K562 (cell line): ENCODE results near the gene TMEM184B. TPM values are rescaled to one million over a fixed set of nuclear protein-coding genes. Genes with fewer than 3 reads are reported as not detected.

Experiments used
- ATAC-seq: fragments of 200-7000 bp; cut with Tn5 transposase; 3 replicates; pipeline ENCODE4 v1.9.1; 2020; ENCODE audit warnings: moderate library complexity
- BruUV-seq: library from RNA; stranded (reverse); fragments of 400-500 nt; replicated peaks from 2 replicates; lab custom pipeline; 2021; lab: Mats Ljungman, UMichigan
- CTCF ChIA-PET: fragments of 300-600 bp; formaldehyde crosslinking; extraction: SDS; loops from one replicate; lab custom pipeline; 2021; ENCODE audit warnings: low intra/inter-chr PET ratio; lab: Yijun Ruan, JAX
- POLR2A ChIA-PET: fragments of 300-600, 350-650 bp; sonication (Branson Sonifier 250); formaldehyde crosslinking; extraction: SDS; loops from one replicate; lab custom pipeline; 2021; ENCODE audit warnings: antibody characterized with exemption, inconsistent platforms; lab: Yijun Ruan, JAX
- DNase-seq, 4 experiments: peaks; one replicate each; pipeline versions ENCODE4 v3.0.0 to v3.0.0-alpha.2; 2011 to 2018; ENCODE audit warnings: low spot score in 3 of 4, mixed read lengths in 3 of 4; ENCODE audit errors: extremely low read depth in 1 of 4
- FAIRE-seq: peaks from 2 replicates; lab custom pipeline; 2011; peaks lifted over from hg19 to GRCh38; lab: Jason Lieb, UNC
- H2AFZ ChIP-seq: 2 replicates; pipeline ENCODE4 v1.6.0; 2011; ENCODE audit warnings: low read depth, low read length, control low read depth, inconsistent platforms
- H3K27ac ChIP-seq: fragments of 200-600 bp; 3 replicates; pipeline ENCODE4 v1.8.0; 2011; ENCODE audit warnings: low read depth, mild to moderate bottlenecking, control low read depth, inconsistent platforms, low read length, moderate library complexity, mixed read lengths; ENCODE audit errors: extremely low read depth
- H3K27me3 ChIP-seq, 2 experiments: fragments of 300-600 bp in 1 of 2; 2 replicates in 1 of 2; 3 replicates in 1 of 2; pipeline versions ENCODE4 v1.6.0 to v1.8.0; 2011; ENCODE audit warnings: inconsistent platforms in 2 of 2, low read length in 2 of 2, mild to moderate bottlenecking in 1 of 2, mixed read lengths in 1 of 2, moderate library complexity in 1 of 2; ENCODE audit not compliant: control insufficient read depth in 2 of 2, insufficient read depth in 2 of 2
- H3K36me3 ChIP-seq: fragments of 300-600 bp; 3 replicates; pipeline ENCODE4 v1.8.0; 2011; ENCODE audit warnings: mild to moderate bottlenecking, low read length, inconsistent platforms; ENCODE audit not compliant: control insufficient read depth, insufficient read depth
- H3K4me1 ChIP-seq, 2 experiments: fragments of 200-600 bp in 1 of 2; replicated peaks in 1 of 2; 2 replicates in 1 of 2; 3 replicates in 1 of 2; pipeline versions ENCODE4 v1.5.1 to v1.8.0; 2011; ENCODE audit warnings: inconsistent platforms in 2 of 2, low read length in 2 of 2, mild to moderate bottlenecking in 1 of 2, mixed read lengths in 1 of 2, moderate library complexity in 1 of 2; ENCODE audit not compliant: control insufficient read depth in 2 of 2, insufficient read depth in 2 of 2
- H3K4me2 ChIP-seq: 2 replicates; pipeline ENCODE4 v1.6.1; 2011; ENCODE audit warnings: low read length, control low read depth, inconsistent platforms, mixed read lengths; ENCODE audit not compliant: insufficient read depth
- H3K4me3 ChIP-seq: fragments of 200-600 bp; sonication (generic), shearing (Covaris generic); 2 replicates; pipeline ENCODE4 v1.5.1; 2016; ENCODE audit warnings: control low read depth, inconsistent platforms
- H3K79me2 ChIP-seq: fragments of 200-600 bp; 3 replicates; pipeline ENCODE4 v1.8.0; 2011; ENCODE audit warnings: low read length, inconsistent platforms; ENCODE audit not compliant: control insufficient read depth, insufficient read depth
- H3K9ac ChIP-seq, 2 experiments: 2 replicates each; pipeline versions ENCODE4 v1.6.0 to v1.6.1; 2011; ENCODE audit warnings: low read depth in 2 of 2, low read length in 2 of 2, control low read depth in 1 of 2, inconsistent platforms in 1 of 2, mild to moderate bottlenecking in 1 of 2, mixed read lengths in 1 of 2; ENCODE audit not compliant: insufficient read depth in 1 of 2
- H3K9me1 ChIP-seq: one replicate; pipeline ENCODE4 v1.6.0; 2011; ENCODE audit warnings: inconsistent platforms, mild to moderate bottlenecking, low read length, moderate library complexity; ENCODE audit not compliant: control insufficient read depth, insufficient read depth
- H3K9me3 ChIP-seq: replicated peaks from 2 replicates; pipeline ENCODE4 v1.5.1; 2011; ENCODE audit warnings: low read depth, low read length, inconsistent platforms; ENCODE audit not compliant: control insufficient read depth, insufficient read depth
- H4K20me1 ChIP-seq: replicated peaks from 2 replicates; pipeline ENCODE4 v1.6.1; 2011; ENCODE audit warnings: low read length, inconsistent platforms, mixed read lengths; ENCODE audit not compliant: control insufficient read depth, insufficient read depth
- GABPB1 ChIP-seq: sonication (generic); formaldehyde crosslinking; IDR thresholded peaks from 2 replicates; pipeline ENCODE4 v1.8.0; 2022; ENCODE audit warnings: mild to moderate bottlenecking, missing genetic modification reagents
- MXD1 ChIP-seq: fragments of 250-450 bp; sonication (Bioruptor Pico); IDR thresholded peaks from 2 replicates; pipeline ENCODE4 v1.8.0; 2021; ENCODE audit warnings: borderline replicate concordance, mild to moderate bottlenecking, moderate library complexity; ENCODE audit not compliant: poor library complexity, severe bottlenecking
- TAL1 ChIP-seq: fragments of 450-650 bp; IDR thresholded peaks from 2 replicates; pipeline ENCODE4 v1.6.1; 2016; ENCODE audit warnings: mild to moderate bottlenecking
- VEZF1 ChIP-seq: fragments of 200-800 bp; sonication (Bioruptor generic); IDR thresholded peaks from 2 replicates; pipeline ENCODE4 v1.6.1; 2017; ENCODE audit warnings: missing genetic modification characterization, missing compliant biosample characterization
- ZFP30 ChIP-seq: fragments of 250-450 bp; sonication (Bioruptor Pico); IDR thresholded peaks from 2 replicates; pipeline ENCODE4 v1.8.0; 2022; ENCODE audit warnings: moderate library complexity, mild to moderate bottlenecking, inconsistent platforms, borderline replicate concordance
- WGBS: fragments of 100-300 bp; shearing (Covaris generic); methylation state at CpG from one replicate; pipeline ENCODE4 v1.1.6; 2016; ENCODE audit warnings: low coverage, mixed read lengths; ENCODE audit not compliant: insufficient coverage; ENCODE audit errors: missing lambda C conversion rate; 5-methylcytosine and 5-hydroxymethylcytosine counted together
- in situ Hi-C: fragments of 300-500 bp; cut with MboI; formaldehyde crosslinking; loops from 4 replicates; pipeline ENCODE4 v1.15.0; 2018; ENCODE audit warnings: inconsistent platforms, mixed read lengths
- intact Hi-C: fragments of 100-400 bp; cut with micrococcal nuclease; formaldehyde crosslinking; loops from 2 replicates; pipeline ENCODE4 v1.14.2; 2022
- polyA plus RNA-seq, 8 experiments: library from polyadenylated mRNA; depleted of rRNA in 4 of 8; stranded (reverse) in 5 of 8; unstranded in 3 of 8; fragments of >200 nt; fragmentation: Nextera tagmentation in 2 of 8; fragmentation: Illumina TruSeq in 1 of 8; extraction: Ambion mirVana in 2 of 8; extraction: Trizol in 1 of 8; gene quantifications; 2 replicates each; pipeline versions ENCODE4 v1.2.1 to v1.2.3, GENCODE V29; 2011 to 2014; ENCODE audit warnings: inconsistent platforms in 1 of 8, missing spikeins in 1 of 8
- total RNA-seq, 7 experiments: library from RNA; depleted of rRNA in 6 of 7; stranded (reverse); fragments of >200 nt in 6 of 7; fragmentation: Illumina TruSeq in 2 of 7; extraction: Trizol in 2 of 7; gene quantifications; 2 replicates each; pipeline versions ENCODE4 v1.2.1 to v1.2.3, GENCODE V29; 2011 to 2021; ENCODE audit warnings: low replicate concordance in 1 of 7
- TF ChIP-seq, protein P1 (sequence below): fragments of 200-600 bp; sonication (generic); IDR thresholded peaks from one replicate; pipeline ENCODE4 v1.6.1; 2012; ENCODE audit warnings: mild to moderate bottlenecking, low read depth, low read length, inconsistent platforms

TMEM184B gene
- total and polyA plus RNA-seq, 9 of the 15 experiments (the other 6 are each of a cell fraction or from before 2014, with no cell fraction given): 0.31 to 25.1 (median 6.2) TPM

- TF ChIP-seq MXD1 (CRISPR knock-in tag) (no peak), GABPB1 (CRISPR knock-in tag) (no peak)
- TF ChIP-seq, all 486 proteins: peak for 0
Measured at GRCh38 chr22:38177044-38177443, 95.8 kb downstream of the TMEM184B start (continued).

- intact Hi-C loops: no loop called here
- H3K4me3 ChIP-seq: no peak overlapping the region
- ATAC-seq: no peak
- TF ChIP-seq TAL1 (no peak), ZFP30 (CRISPR knock-in tag) (no peak), VEZF1 (CRISPR knock-in tag) (no peak)
- TF ChIP-seq, protein P1, sequence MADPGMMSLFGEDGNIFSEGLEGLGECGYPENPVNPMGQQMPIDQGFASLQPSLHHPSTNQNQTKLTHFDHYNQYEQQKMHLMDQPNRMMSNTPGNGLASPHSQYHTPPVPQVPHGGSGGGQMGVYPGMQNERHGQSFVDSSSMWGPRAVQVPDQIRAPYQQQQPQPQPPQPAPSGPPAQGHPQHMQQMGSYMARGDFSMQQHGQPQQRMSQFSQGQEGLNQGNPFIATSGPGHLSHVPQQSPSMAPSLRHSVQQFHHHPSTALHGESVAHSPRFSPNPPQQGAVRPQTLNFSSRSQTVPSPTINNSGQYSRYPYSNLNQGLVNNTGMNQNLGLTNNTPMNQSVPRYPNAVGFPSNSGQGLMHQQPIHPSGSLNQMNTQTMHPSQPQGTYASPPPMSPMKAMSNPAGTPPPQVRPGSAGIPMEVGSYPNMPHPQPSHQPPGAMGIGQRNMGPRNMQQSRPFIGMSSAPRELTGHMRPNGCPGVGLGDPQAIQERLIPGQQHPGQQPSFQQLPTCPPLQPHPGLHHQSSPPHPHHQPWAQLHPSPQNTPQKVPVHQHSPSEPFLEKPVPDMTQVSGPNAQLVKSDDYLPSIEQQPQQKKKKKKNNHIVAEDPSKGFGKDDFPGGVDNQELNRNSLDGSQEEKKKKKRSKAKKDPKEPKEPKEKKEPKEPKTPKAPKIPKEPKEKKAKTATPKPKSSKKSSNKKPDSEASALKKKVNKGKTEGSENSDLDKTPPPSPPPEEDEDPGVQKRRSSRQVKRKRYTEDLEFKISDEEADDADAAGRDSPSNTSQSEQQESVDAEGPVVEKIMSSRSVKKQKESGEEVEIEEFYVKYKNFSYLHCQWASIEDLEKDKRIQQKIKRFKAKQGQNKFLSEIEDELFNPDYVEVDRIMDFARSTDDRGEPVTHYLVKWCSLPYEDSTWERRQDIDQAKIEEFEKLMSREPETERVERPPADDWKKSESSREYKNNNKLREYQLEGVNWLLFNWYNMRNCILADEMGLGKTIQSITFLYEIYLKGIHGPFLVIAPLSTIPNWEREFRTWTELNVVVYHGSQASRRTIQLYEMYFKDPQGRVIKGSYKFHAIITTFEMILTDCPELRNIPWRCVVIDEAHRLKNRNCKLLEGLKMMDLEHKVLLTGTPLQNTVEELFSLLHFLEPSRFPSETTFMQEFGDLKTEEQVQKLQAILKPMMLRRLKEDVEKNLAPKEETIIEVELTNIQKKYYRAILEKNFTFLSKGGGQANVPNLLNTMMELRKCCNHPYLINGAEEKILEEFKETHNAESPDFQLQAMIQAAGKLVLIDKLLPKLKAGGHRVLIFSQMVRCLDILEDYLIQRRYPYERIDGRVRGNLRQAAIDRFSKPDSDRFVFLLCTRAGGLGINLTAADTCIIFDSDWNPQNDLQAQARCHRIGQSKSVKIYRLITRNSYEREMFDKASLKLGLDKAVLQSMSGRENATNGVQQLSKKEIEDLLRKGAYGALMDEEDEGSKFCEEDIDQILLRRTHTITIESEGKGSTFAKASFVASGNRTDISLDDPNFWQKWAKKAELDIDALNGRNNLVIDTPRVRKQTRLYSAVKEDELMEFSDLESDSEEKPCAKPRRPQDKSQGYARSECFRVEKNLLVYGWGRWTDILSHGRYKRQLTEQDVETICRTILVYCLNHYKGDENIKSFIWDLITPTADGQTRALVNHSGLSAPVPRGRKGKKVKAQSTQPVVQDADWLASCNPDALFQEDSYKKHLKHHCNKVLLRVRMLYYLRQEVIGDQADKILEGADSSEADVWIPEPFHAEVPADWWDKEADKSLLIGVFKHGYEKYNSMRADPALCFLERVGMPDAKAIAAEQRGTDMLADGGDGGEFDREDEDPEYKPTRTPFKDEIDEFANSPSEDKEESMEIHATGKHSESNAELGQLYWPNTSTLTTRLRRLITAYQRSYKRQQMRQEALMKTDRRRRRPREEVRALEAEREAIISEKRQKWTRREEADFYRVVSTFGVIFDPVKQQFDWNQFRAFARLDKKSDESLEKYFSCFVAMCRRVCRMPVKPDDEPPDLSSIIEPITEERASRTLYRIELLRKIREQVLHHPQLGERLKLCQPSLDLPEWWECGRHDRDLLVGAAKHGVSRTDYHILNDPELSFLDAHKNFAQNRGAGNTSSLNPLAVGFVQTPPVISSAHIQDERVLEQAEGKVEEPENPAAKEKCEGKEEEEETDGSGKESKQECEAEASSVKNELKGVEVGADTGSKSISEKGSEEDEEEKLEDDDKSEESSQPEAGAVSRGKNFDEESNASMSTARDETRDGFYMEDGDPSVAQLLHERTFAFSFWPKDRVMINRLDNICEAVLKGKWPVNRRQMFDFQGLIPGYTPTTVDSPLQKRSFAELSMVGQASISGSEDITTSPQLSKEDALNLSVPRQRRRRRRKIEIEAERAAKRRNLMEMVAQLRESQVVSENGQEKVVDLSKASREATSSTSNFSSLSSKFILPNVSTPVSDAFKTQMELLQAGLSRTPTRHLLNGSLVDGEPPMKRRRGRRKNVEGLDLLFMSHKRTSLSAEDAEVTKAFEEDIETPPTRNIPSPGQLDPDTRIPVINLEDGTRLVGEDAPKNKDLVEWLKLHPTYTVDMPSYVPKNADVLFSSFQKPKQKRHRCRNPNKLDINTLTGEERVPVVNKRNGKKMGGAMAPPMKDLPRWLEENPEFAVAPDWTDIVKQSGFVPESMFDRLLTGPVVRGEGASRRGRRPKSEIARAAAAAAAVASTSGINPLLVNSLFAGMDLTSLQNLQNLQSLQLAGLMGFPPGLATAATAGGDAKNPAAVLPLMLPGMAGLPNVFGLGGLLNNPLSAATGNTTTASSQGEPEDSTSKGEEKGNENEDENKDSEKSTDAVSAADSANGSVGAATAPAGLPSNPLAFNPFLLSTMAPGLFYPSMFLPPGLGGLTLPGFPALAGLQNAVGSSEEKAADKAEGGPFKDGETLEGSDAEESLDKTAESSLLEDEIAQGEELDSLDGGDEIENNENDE: no peak
Measured at GRCh38 chr22:38176170-38176741, 96.6 kb downstream of the TMEM184B start.

More at GRCh38 chr22:38176170-38176741, 96.6 kb downstream of the TMEM184B start:
- FAIRE-seq (no peak), DNase-seq (no peak)
- H3K4me2 ChIP-seq: no peak overlapping the region
- peaks cover 29 to 42% of the 10 kb centered on the region in 2 experiments for H3K4me1 ChIP-seq
- ChIA-PET CTCF (no interaction called here), POLR2A (interaction anchor here (0.5 to 3.0 kb wide), 3 partner anchors 9 to 1022 kb away, joined by 4 to 16 read pairs (median 5); no protein-coding TSS in a partner anchor)
- H3K9me1 ChIP-seq: no peaks in the 10 kb centered on the region
- H3K27me3 ChIP-seq: no peaks in the 10 kb centered on the region
- WGBS: 89% methylated on average over 7 of the region's 14 CpGs
- peaks cover 14% of the 10 kb centered on the region for H3K79me2 ChIP-seq
- H3K36me3 ChIP-seq: no peaks in the 10 kb centered on the region
- H2AFZ ChIP-seq: no peak overlapping the region
- H3K9me3 ChIP-seq: no peaks in the 10 kb centered on the region
- in situ Hi-C loops: no loop called here
- H4K20me1 ChIP-seq: no peaks in the 10 kb centered on the region
- H3K27ac ChIP-seq: no peak overlapping the region
- H3K9ac ChIP-seq: peak overlapping the region in 1 of 2 experiments; percentile 74; a peak in 2 of 4 replicates
- no TSS peak for BruUV-seq
